Ammon's horn (tissue), 1 donor: ENCODE results near the gene RSPH10B2.
"Not testable (repeated sequence)": the region's sequence is repeated elsewhere in the genome, so short reads cannot be mapped to it uniquely, and the experiment has no call there.

Source experiments
- DNase-seq: peaks from one replicate; pipeline ENCODE4 v3.0.0-alpha.2; 2016; ENCODE audit warnings: low spot score

RSPH10B2 gene

GRCh38 chr7:6792113-6792872 lies 38.4 kb downstream of the RSPH10B2 start:
- DNase-seq = not testable (repeated sequence)

GRCh38 chr7:6794276-6794675 lies 40.4 kb downstream of the RSPH10B2 start:
- not testable (repeated sequence) for DNase-seq

- DNase-seq = not testable (repeated sequence)
Measured at GRCh38 chr7:6797218-6797617, 43.3 kb downstream of the RSPH10B2 start.

GRCh38 chr7:6798047-6798446 lies 44.1 kb downstream of the RSPH10B2 start:
- DNase-seq = not testable (repeated sequence)

GRCh38 chr7:6799887-6800286 lies 46.0 kb downstream of the RSPH10B2 start:
- DNase-seq = not testable (repeated sequence)

- not testable (repeated sequence) for DNase-seq
Measured at GRCh38 chr7:6800331-6800730, 46.4 kb downstream of the RSPH10B2 start.

GRCh38 chr7:6807393-6807918 lies 53.6 kb downstream of the RSPH10B2 start:
- DNase-seq = not testable (repeated sequence)

GRCh38 chr7:6807959-6808358 lies 54.1 kb downstream of the RSPH10B2 start:
- DNase-seq = not testable (repeated sequence)

- not testable (repeated sequence) for DNase-seq
Measured at GRCh38 chr7:6813011-6813410, 59.1 kb downstream of the RSPH10B2 start.

- not testable (repeated sequence) for DNase-seq
Measured at GRCh38 chr7:6815470-6815869, 61.6 kb downstream of the RSPH10B2 start.

GRCh38 chr7:6821622-6822021 lies 67.7 kb downstream of the RSPH10B2 start:
- DNase-seq = not testable (repeated sequence)

GRCh38 chr7:6825236-6826125 lies 71.6 kb downstream of the RSPH10B2 start:
- not testable (repeated sequence) for DNase-seq

GRCh38 chr7:6826151-6826550 lies 72.2 kb downstream of the RSPH10B2 start, which contains the start of gene CCZ1B:
CCZ1B (minus strand) TSS chr7:6826275; CDS start chr7:6826197, 78 bp downstream.
- DNase-seq = peak; percentile 82

GRCh38 chr7:6827180-6827579 lies 73.3 kb downstream of the RSPH10B2 start:
- not testable (repeated sequence) for DNase-seq

- not testable (repeated sequence) for DNase-seq
Measured at GRCh38 chr7:6829616-6830015, 75.7 kb downstream of the RSPH10B2 start.

- not testable (repeated sequence) for DNase-seq
Measured at GRCh38 chr7:6830026-6830425, 76.1 kb downstream of the RSPH10B2 start.

GRCh38 chr7:6831018-6831725 lies 77.3 kb downstream of the RSPH10B2 start:
- DNase-seq = no peak

- no peak for DNase-seq
Measured at GRCh38 chr7:6833636-6834035, 79.7 kb downstream of the RSPH10B2 start.

GRCh38 chr7:6835521-6835920 lies 81.6 kb downstream of the RSPH10B2 start:
- not testable (repeated sequence) for DNase-seq

GRCh38 chr7:6837081-6837480 lies 83.2 kb downstream of the RSPH10B2 start:
- DNase-seq = not testable (repeated sequence)

GRCh38 chr7:6842278-6842921 lies 88.5 kb downstream of the RSPH10B2 start:
- not testable (repeated sequence) for DNase-seq
